H1 (cell line): ENCODE results near the gene KCNQ1. TPM values are rescaled to one million over a fixed set of nuclear protein-coding genes. Genes with fewer than 3 reads are reported as not detected.

ENCODE experiments used
- BCL11A ChIP-seq, 2 experiments: IDR thresholded peaks; one replicate each; pipeline ENCODE4 v1.6.1; 2011; ENCODE audit warnings: low read depth in 2 of 2, low read length in 2 of 2, mild to moderate bottlenecking in 2 of 2
- CBX5 ChIP-seq: fragments of 300-800, 300-1000 bp; sonication (generic); IDR thresholded peaks from 2 replicates; pipeline ENCODE4 v1.7.1; 2016; ENCODE audit warnings: antibody characterized with exemption, low read length, low read depth
- CREB1 ChIP-seq: IDR thresholded peaks from 2 replicates; pipeline ENCODE4 v1.6.1; 2012; ENCODE audit warnings: inconsistent platforms
- POU5F1 ChIP-seq: IDR thresholded peaks from 2 replicates; pipeline ENCODE4 v1.6.1; 2011; ENCODE audit warnings: low read depth, mild to moderate bottlenecking, low read length, moderate library complexity
- SIN3A ChIP-seq, 2 experiments: IDR thresholded peaks in 1 of 2; conservative IDR thresholded peaks in 1 of 2; 2 replicates each; pipeline ENCODE4 v1.6.1; 2011 to 2012; ENCODE audit warnings: low read length in 2 of 2, improper control_type of control experiment in 1 of 2, low read depth in 1 of 2, mild to moderate bottlenecking in 1 of 2
- SIX5 ChIP-seq: IDR thresholded peaks from 2 replicates; pipeline ENCODE4 v1.6.1; 2011; ENCODE audit warnings: mild to moderate bottlenecking, low read depth, low read length
- SP4 ChIP-seq: IDR thresholded peaks from 2 replicates; pipeline ENCODE4 v1.6.1; 2012; ENCODE audit warnings: low read length, inconsistent platforms
- SUZ12 ChIP-seq: fragments of 200-600 bp; sonication (generic); IDR thresholded peaks from 2 replicates; pipeline ENCODE4 v1.6.1; 2012; ENCODE audit warnings: mild to moderate bottlenecking, inconsistent platforms, low read length, moderate library complexity, mixed read lengths
- TBP ChIP-seq: IDR thresholded peaks from 2 replicates; pipeline ENCODE4 v1.6.1; 2011; ENCODE audit warnings: low read depth, low read length, improper control_type of control experiment
- polyA plus RNA-seq, 7 experiments: library from polyadenylated mRNA; depleted of rRNA in 3 of 7; stranded (reverse) in 5 of 7; unstranded in 2 of 7; fragments of >200 nt in 5 of 7; fragments of 200-250 nt in 2 of 7; gene quantifications; 1 replicate in 5 of 7; 2 replicates in 1 of 7; 4 replicates in 1 of 7; pipeline versions ENCODE4 v1.2.1 to v1.2.3, GENCODE V29; 2011 to 2013; ENCODE audit warnings: missing spikeins in 2 of 7, mixed read lengths in 2 of 7
- total RNA-seq: library from RNA; stranded (reverse); fragmentation: NEBNext Ultra II Directional; extraction: Animal tissue kit (Norgen Biotek cat#: 25700); gene quantifications from 2 replicates; pipeline ENCODE4 v1.2.1, GENCODE V29; 2021

Gene KCNQ1
- total and polyA plus RNA-seq, 2 of the 8 experiments (the other 6 are each of a cell fraction or from before 2014, with no cell fraction given) = 1.9 to 2.0 TPM

DNA sequence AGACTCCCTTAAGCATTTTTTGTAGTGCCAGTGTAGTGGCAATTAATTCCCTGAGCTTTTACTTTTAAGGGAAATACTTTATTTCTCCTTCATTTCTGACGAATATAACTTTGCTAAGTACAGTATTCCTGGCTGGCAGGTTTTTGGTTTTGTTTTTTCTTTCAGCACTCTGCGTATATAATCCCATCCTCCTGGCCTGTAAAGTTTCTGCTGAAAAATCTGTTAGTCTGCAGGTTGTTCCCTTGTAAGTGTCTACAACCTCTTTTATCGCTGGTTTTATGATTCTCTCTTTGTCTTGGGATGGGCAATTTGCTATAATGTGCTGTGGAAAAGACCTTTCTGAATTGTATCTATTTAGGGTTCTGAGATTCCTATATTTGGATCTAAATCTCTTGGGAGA lies 198.9 kb downstream of the KCNQ1 start (continued):
- no peak for TF ChIP-seq SIX5
- TF ChIP-seq BCL11A (IDR thresholded peaks at IDR 0.05; ENCODE audit: low read depth in 2 of 2, low read length in 2 of 2) = no peak
- TF ChIP-seq POU5F1 = no peak
- TF ChIP-seq SIN3A (conservative IDR thresholded peaks at IDR 0.05 in 1 of 2, IDR thresholded peaks at IDR 0.05 in 1 of 2; ENCODE audit: low read depth in 1 of 2, low read length in 2 of 2) = no peak
- TF ChIP-seq CBX5 = no peak
- TF ChIP-seq CREB1 = no peak
- TF ChIP-seq SP4 = no peak
- TF ChIP-seq TBP = no peak
- TF ChIP-seq SUZ12 = no peak
